ENCODE results near the gene APOC4. TPM values are rescaled to one million over a fixed set of nuclear protein-coding genes. Genes with fewer than 3 reads are reported as not detected.

Gene APOC4
- polyA plus RNA-seq, 1 donor from 2014 or later: not detected

GRCh38 chr19:44947041-44947581 lies 5.1 kb downstream of the APOC4 start:
- peaks cover 1% of the 10 kb centered on the region for H3K36me3 Mint-ChIP-seq
- no peak overlapping the region for H3K27ac Mint-ChIP-seq
- no peak overlapping the region for H3K4me3 Mint-ChIP-seq
- H3K27me3 Mint-ChIP-seq: no peaks in the 10 kb centered on the region
- H3K4me1 Mint-ChIP-seq: peaks cover 10 to 14% (median 11%) of the 10 kb centered on the region in 3 donors
- no peaks in the 10 kb centered on the region for H3K9me3 Mint-ChIP-seq

GRCh38 chr19:44948237-44948636 lies 6.2 kb downstream of the APOC4 start:
- Mint-ChIP-seq H3K4me3 (peak overlapping the region in 1 of 4 donors; percentile 43), H3K4me1 (peaks cover 7 to 14% (median 8%) of the 10 kb centered on the region in 3 donors), H3K27ac (peak overlapping the region in 2 of 3 donors; percentile 25 to 94), H3K27me3 (no peaks in the 10 kb centered on the region), H3K9me3 (no peaks in the 10 kb centered on the region), H3K36me3 (peaks cover 1% of the 10 kb centered on the region)

- Mint-ChIP-seq H3K9me3 (no peaks in the 10 kb centered on the region), H3K4me1 (peaks cover 4 to 11% (median 6%) of the 10 kb centered on the region in 3 donors), H3K27me3 (no peaks in the 10 kb centered on the region), H3K4me3 (peak overlapping the region in 1 of 4 donors; percentile 43), H3K36me3 (peaks cover 1% of the 10 kb centered on the region), H3K27ac (peak overlapping the region in 1 of 3 donors; percentile 94)
Observed at GRCh38 chr19:44948763-44949374, 6.8 kb downstream of the APOC4 start.

GRCh38 chr19:44949550-44949949 lies 7.5 kb downstream of the APOC4 start:
- H3K4me1 Mint-ChIP-seq: peaks cover 3 to 11% (median 6%) of the 10 kb centered on the region in 3 donors
- H3K27me3 Mint-ChIP-seq: peaks cover under 1% of the 10 kb centered on the region
- peaks cover 1% of the 10 kb centered on the region for H3K36me3 Mint-ChIP-seq
- no peak overlapping the region for H3K4me3 Mint-ChIP-seq
- no peaks in the 10 kb centered on the region for H3K9me3 Mint-ChIP-seq
- no peak overlapping the region for H3K27ac Mint-ChIP-seq

- Mint-ChIP-seq H3K36me3 (peaks cover 1% of the 10 kb centered on the region), H3K4me3 (peak overlapping the region in 2 of 4 donors; percentile 7 to 54), H3K9me3 (no peaks in the 10 kb centered on the region), H3K27me3 (peaks cover 2% of the 10 kb centered on the region), H3K4me1 (peaks cover 14 to 25% (median 18%) of the 10 kb centered on the region in 3 donors), H3K27ac (peak overlapping the region; percentile 31 to 73 (median 64))
Observed at GRCh38 chr19:44951179-44952159, 9.4 kb downstream of the APOC4 start.

GRCh38 chr19:44954278-44954648 lies 12.2 kb downstream of the APOC4 start:
- peak overlapping the region; percentile 97 to 99 (median 98) for H3K4me3 Mint-ChIP-seq
- peak overlapping the region; percentile 96 to 99 (median 98) for H3K27ac Mint-ChIP-seq
- no peaks in the 10 kb centered on the region for H3K36me3 Mint-ChIP-seq
- peaks cover 2% of the 10 kb centered on the region for H3K27me3 Mint-ChIP-seq
- H3K9me3 Mint-ChIP-seq: no peaks in the 10 kb centered on the region
- H3K4me1 Mint-ChIP-seq: peaks cover 30 to 39% (median 32%) of the 10 kb centered on the region in 3 donors

- peak within 1 kb of the TSS; percentile 96 to 99 (median 98) for H3K27ac Mint-ChIP-seq
- peak within 1 kb of the TSS; percentile 97 to 99 (median 98) for H3K4me3 Mint-ChIP-seq
- peaks cover 2% of the 10 kb centered on the region for H3K27me3 Mint-ChIP-seq
- peaks cover 36 to 43% (median 37%) of the 10 kb centered on the region in 3 donors for H3K4me1 Mint-ChIP-seq
- H3K36me3 Mint-ChIP-seq: no peaks in the 10 kb centered on the region
- no peaks in the 10 kb centered on the region for H3K9me3 Mint-ChIP-seq
Observed at GRCh38 chr19:44954649-44955504, 12.8 kb downstream of the APOC4 start, which contains the start of gene CLPTM1. TSS of gene CLPTM1 (plus strand) at chr19:44955380. CDS start at chr19:44955396, 16 bp downstream.

GRCh38 chr19:44955505-44956439 lies 13.7 kb downstream of the APOC4 start:
- peak overlapping the region; percentile 97 to 99 (median 98) for H3K4me3 Mint-ChIP-seq
- peak overlapping the region; percentile 77 to 98 (median 96) for H3K27ac Mint-ChIP-seq
- no peaks in the 10 kb centered on the region for H3K36me3 Mint-ChIP-seq
- no peaks in the 10 kb centered on the region for H3K9me3 Mint-ChIP-seq
- peaks cover 2% of the 10 kb centered on the region for H3K27me3 Mint-ChIP-seq
- H3K4me1 Mint-ChIP-seq: peaks cover 44 to 52% (median 46%) of the 10 kb centered on the region in 3 donors

- Mint-ChIP-seq H3K9me3 (no peaks in the 10 kb centered on the region), H3K4me1 (peaks cover 53 to 61% (median 60%) of the 10 kb centered on the region in 3 donors), H3K27me3 (peaks cover 2% of the 10 kb centered on the region), H3K27ac (peak overlapping the region; percentile 40 to 98 (median 96)), H3K36me3 (no peaks in the 10 kb centered on the region), H3K4me3 (peak overlapping the region in 3 of 4 donors; percentile 4 to 98 (median 78))
Observed at GRCh38 chr19:44957526-44957925, 15.5 kb downstream of the APOC4 start.

GRCh38 chr19:44958090-44958489 lies 16.1 kb downstream of the APOC4 start:
- Mint-ChIP-seq H3K36me3 (no peaks in the 10 kb centered on the region), H3K27ac (peak overlapping the region in 2 of 3 donors; percentile 75 to 96), H3K4me1 (peaks cover 53 to 61% (median 60%) of the 10 kb centered on the region in 3 donors), H3K4me3 (peak overlapping the region in 1 of 4 donors; percentile 98), H3K27me3 (peaks cover 2% of the 10 kb centered on the region), H3K9me3 (no peaks in the 10 kb centered on the region)

GRCh38 chr19:44959691-44960090 lies 17.7 kb downstream of the APOC4 start:
- Mint-ChIP-seq H3K36me3 (no peaks in the 10 kb centered on the region), H3K4me1 (peaks cover 50 to 58% (median 57%) of the 10 kb centered on the region in 3 donors), H3K27ac (peak overlapping the region; percentile 75 to 85 (median 75)), H3K27me3 (no peaks in the 10 kb centered on the region), H3K9me3 (no peaks in the 10 kb centered on the region), H3K4me3 (peak overlapping the region; percentile 12 to 53 (median 30))

GRCh38 chr19:44960906-44961728 lies 19.1 kb downstream of the APOC4 start:
- no peaks in the 10 kb centered on the region for H3K9me3 Mint-ChIP-seq
- H3K27me3 Mint-ChIP-seq: no peaks in the 10 kb centered on the region
- H3K36me3 Mint-ChIP-seq: no peaks in the 10 kb centered on the region
- peak overlapping the region; percentile 75 to 94 (median 84) for H3K27ac Mint-ChIP-seq
- H3K4me1 Mint-ChIP-seq: peaks cover 39 to 51% (median 51%) of the 10 kb centered on the region in 3 donors
- peak overlapping the region; percentile 49 to 89 (median 62) for H3K4me3 Mint-ChIP-seq

Data from IgD-negative memory B cell (primary cell).